HG03575 (cell line): ENCODE measurements around the gene IQCK.
"Not testable (repeated sequence)": the region's sequence is repeated elsewhere in the genome, so short reads cannot be mapped to it uniquely, and the experiment has no call there.

ENCODE experiments used
- ATAC-seq: cut with Tn5 transposase; IDR thresholded peaks from one replicate; pipeline ENCODE4 v1.9.1; 2021; ENCODE audit not compliant: unreplicated experiment, insufficient number of reproducible peaks, low FRiP score; ENCODE audit errors: extremely low read depth

The IQCK gene

GRCh38 chr16:19783363-19784182 lies 65.5 kb downstream of the IQCK start:
- no peak for ATAC-seq

GRCh38 chr16:19784183-19784736 lies 66.2 kb downstream of the IQCK start:
- ATAC-seq = no peak

- no peak for ATAC-seq
These were observed 67.0 kb downstream of the IQCK start for GRCh38 chr16:19785081-19785480.

GRCh38 chr16:19785512-19786130 lies 67.5 kb downstream of the IQCK start:
- ATAC-seq = no peak

GRCh38 chr16:19801369-19801768 lies 83.3 kb downstream of the IQCK start:
- ATAC-seq = not testable (repeated sequence)

- ATAC-seq = not testable (repeated sequence)
These were observed 83.8 kb downstream of the IQCK start for GRCh38 chr16:19801824-19802223.

- no peak for ATAC-seq
These were observed 84.5 kb downstream of the IQCK start for GRCh38 chr16:19802612-19803011.

- no peak for ATAC-seq
These were observed 86.7 kb downstream of the IQCK start for GRCh38 chr16:19804538-19805323.

- ATAC-seq = no peak
These were observed 87.5 kb downstream of the IQCK start for GRCh38 chr16:19805459-19806162.

- ATAC-seq = no peak
These were observed 90.1 kb downstream of the IQCK start for GRCh38 chr16:19808061-19808641.

- ATAC-seq = no peak
These were observed 91.1 kb downstream of the IQCK start for GRCh38 chr16:19809121-19809635.

- ATAC-seq = no peak
These were observed 91.6 kb downstream of the IQCK start for GRCh38 chr16:19809693-19810092.

- no peak for ATAC-seq
These were observed 93.0 kb downstream of the IQCK start for GRCh38 chr16:19810817-19811731.

GRCh38 chr16:19812986-19813385 lies 94.9 kb downstream of the IQCK start:
- ATAC-seq = no peak

- no peak for ATAC-seq
These were observed 97.3 kb downstream of the IQCK start for GRCh38 chr16:19815418-19815817.

GRCh38 chr16:19817122-19817521 lies 99.1 kb downstream of the IQCK start:
- ATAC-seq = no peak

- ATAC-seq = no peak
These were observed 99.8 kb downstream of the IQCK start for GRCh38 chr16:19817875-19818274.
